Measurements from ENCODE around the gene LRRC1. TPM values are rescaled to one million over a fixed set of nuclear protein-coding genes. Genes with fewer than 3 reads are reported as not detected.

The LRRC1 gene
- total RNA-seq, 1 donor from 2014 or later: 36.2 TPM

DNA sequence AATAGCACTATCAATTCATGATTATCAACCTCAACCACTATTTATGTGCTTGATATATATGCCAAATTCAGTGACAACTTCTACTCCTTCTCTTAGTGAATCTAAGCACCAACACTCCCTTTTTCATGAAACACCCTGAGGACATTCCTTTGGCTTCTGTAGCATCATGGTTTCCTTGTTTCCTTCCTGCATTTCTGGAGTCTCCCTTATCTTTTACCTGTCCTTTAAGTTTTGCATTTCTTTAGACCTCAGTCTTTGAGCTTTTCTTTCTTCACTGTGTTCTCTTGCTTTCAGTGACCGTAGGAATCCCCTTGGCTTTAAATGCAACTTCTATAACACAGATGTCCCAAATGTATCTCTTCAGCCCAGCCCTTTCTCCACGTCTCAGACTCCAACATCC lies 172.6 kb downstream of the LRRC1 start:
- H3K9me3 Mint-ChIP-seq (ENCODE audit: low read depth): no peaks in the 10 kb centered on the region
- no peak overlapping the region for H3K27ac Mint-ChIP-seq

More for the DNA sequence above, 172.6 kb downstream of the LRRC1 start:
- Mint-ChIP-seq H3K4me1 (ENCODE audit: low read depth) (peaks cover 3% of the 10 kb centered on the region), H3K36me3 (ENCODE audit: insufficient read depth) (no peaks in the 10 kb centered on the region), H3K27me3 (peaks cover 2% of the 10 kb centered on the region), H3K4me3 (ENCODE audit: low read depth) (no peak overlapping the region)
- TF ChIP-seq, protein P1, sequence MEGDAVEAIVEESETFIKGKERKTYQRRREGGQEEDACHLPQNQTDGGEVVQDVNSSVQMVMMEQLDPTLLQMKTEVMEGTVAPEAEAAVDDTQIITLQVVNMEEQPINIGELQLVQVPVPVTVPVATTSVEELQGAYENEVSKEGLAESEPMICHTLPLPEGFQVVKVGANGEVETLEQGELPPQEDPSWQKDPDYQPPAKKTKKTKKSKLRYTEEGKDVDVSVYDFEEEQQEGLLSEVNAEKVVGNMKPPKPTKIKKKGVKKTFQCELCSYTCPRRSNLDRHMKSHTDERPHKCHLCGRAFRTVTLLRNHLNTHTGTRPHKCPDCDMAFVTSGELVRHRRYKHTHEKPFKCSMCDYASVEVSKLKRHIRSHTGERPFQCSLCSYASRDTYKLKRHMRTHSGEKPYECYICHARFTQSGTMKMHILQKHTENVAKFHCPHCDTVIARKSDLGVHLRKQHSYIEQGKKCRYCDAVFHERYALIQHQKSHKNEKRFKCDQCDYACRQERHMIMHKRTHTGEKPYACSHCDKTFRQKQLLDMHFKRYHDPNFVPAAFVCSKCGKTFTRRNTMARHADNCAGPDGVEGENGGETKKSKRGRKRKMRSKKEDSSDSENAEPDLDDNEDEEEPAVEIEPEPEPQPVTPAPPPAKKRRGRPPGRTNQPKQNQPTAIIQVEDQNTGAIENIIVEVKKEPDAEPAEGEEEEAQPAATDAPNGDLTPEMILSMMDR (IDR thresholded peaks at IDR 0.05; ENCODE audit: unreplicated experiment): no peak
- DNase-seq (ENCODE audit: low spot score, unreplicated experiment): no peak

Other genes with a start within 250 kb of the LRRC1 start
- gene GCLC, start 249.9 kb upstream of the LRRC1 start, total RNA-seq: 34.2 and 49.5 TPM in 2 replicates
- gene KLHL31, start 129.2 kb upstream of the LRRC1 start, total RNA-seq: 0.84 and 1.3 TPM in 2 replicates

Data from progenitor cell of endocrine pancreas (in vitro differentiated cells).